Stimulated activated CD4-positive, alpha-beta T cell treated with anti-CD3 and anti-CD28 coated beads, TNF-alpha, amount 100 ng/mL, for 1 hour (primary cell): Measurements from ENCODE around the gene BCL11B.
"Not testable (repeated sequence)": the region's sequence is repeated elsewhere in the genome, so short reads cannot be mapped to it uniquely, and the experiment has no call there.

Experiments used
- DNase-seq, 3 donors: peaks; one replicate each; pipeline ENCODE4 v3.0.0-alpha.2; 2020; ENCODE audit warnings: low read depth in 3 of 3, low spot score in 1 of 3

The BCL11B gene

DNA sequence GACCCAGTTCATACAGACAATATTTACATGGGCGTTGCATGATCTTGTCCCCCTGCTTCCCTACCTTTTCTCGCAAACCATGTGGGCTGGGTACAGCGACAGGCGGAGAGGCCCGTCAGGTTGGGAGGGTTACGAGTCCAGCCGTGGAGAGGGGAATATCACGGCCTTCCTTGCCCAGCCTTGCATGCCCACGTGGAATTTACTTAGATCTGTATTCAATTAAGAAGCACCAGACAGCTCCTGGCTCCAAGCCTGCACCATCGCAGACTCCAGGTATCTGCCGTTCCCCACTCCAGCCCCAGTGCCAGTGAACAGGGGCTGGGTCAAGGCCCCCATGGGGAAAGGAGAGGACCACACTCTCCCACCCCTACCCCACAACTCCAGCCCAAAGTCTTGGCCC, 29.8 kb downstream of the BCL11B start:
- no peak for DNase-seq

DNA sequence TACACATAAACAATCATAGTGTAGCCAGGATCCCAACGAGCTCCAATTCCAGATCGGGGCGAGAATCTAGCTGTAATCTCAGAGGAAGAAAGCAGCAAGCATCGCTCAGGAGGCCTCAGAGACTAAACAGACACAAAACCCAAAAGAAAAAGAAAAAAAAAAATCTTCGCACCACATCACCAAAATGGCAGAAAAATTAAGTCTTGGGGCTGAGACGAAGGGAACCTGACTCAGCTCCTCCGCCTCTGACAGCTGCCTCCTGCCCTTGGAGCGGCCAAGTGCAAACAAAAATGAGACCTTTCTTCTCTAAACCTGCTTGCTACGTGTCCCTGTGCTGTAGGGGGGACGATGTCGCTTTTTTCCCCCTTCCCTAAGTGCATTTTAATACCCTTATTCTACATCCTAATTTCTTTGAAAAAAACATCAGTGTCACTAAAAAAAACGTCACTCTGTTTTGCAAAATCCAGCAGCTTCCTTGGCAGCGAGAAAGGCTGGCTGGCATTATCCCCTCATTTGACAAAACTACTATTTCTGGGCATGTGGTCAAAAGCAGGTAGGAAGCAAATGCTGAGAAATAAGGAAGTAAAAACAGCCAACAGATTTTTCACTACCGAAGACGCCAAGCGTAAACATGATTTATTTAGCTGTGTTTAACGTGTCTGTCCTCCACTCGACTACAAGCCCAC, 30.5 kb downstream of the BCL11B start:
- DNase-seq: no peak

DNA sequence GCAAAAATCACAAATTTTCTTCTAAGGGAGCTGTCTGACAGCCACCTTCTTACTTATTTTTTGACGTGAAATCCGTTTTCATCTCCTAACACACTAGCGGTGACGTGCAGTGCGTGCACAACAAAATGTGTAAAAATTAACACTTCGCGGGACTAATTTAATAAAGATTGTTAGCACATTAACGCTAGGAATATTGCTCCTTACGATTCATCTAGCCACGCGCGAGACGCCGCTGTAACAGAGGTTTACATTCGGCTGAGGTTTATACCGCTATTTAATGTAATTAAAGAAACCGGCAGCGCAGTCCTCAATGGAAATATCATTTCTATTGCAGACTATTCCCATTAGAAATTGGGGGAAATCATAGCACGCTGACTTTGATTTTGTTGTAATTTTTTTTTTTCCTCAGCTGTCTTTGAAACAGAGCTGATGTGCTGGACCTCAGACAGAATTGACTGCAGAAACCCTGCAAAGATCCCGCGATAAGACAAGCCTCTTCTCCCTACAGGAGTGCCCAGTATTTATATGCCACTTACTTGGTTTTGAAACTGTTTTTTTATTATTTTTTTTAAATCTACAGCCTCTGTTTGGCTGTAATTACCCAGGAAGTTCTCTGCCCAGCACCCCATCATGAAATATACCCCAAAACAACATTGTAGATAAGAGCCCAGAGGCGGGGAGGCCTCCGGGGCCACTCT, 31.2 kb downstream of the BCL11B start:
- no peak for DNase-seq

DNA sequence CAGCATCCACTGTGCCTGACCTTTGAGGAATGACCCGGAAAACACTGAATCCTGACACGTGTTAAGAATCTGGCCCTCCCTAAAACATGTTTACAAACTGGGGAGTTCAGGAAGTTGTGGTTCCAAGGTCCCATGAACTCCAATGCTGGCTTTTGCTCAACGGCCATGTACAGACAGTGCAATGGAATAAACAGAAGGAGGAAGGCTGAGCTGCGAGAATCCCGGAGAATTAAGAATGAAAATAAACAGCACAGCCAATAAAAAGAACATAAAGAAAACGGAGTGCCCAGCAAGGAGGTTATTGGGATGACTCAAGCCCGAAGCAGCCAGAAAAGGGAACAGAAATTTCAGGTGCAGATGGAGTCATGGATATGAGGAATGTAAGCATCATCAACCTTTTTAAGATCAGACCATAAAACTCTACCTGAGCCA, 32.3 kb downstream of the BCL11B start:
- DNase-seq: no peak

DNA sequence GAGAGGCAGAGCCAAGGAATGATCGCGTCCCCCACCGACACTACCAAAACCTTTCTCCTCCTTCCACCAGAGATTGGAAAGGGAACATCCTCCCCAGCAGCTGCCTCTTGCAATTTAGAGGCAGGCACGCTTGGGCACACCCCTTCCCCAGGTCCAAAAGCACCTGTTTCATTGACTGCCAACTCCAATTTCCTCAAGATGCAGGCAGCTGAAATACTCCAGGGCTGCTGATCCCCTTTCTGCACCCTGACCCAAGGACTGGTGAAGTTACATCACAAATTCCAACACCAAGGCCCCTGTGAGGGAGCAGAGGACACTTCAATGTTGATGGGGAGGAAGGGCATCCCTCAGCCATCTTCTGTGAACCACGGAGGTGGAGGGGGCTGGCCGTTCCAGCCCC, 33.8 kb downstream of the BCL11B start:
- no peak for DNase-seq

DNA sequence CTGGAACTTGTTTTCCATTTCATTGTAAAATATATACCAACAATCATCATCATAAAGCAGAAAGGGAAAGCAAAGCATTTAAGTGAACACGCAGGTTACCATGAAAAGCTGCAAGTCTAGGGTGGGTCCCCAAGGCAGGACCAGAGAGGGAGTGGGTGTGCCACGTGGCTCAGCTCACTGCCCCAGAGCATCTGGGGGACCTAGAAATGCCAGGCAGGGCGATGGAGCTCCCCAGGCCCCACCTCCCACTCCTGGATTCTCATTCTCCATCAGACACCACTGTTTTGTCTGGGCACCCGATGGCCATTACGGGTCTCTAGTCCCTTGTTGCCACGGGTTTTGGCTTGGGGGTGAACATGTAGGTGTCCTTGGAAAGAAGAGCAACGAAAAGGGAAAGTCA, 34.7 kb downstream of the BCL11B start:
- DNase-seq: no peak

DNA sequence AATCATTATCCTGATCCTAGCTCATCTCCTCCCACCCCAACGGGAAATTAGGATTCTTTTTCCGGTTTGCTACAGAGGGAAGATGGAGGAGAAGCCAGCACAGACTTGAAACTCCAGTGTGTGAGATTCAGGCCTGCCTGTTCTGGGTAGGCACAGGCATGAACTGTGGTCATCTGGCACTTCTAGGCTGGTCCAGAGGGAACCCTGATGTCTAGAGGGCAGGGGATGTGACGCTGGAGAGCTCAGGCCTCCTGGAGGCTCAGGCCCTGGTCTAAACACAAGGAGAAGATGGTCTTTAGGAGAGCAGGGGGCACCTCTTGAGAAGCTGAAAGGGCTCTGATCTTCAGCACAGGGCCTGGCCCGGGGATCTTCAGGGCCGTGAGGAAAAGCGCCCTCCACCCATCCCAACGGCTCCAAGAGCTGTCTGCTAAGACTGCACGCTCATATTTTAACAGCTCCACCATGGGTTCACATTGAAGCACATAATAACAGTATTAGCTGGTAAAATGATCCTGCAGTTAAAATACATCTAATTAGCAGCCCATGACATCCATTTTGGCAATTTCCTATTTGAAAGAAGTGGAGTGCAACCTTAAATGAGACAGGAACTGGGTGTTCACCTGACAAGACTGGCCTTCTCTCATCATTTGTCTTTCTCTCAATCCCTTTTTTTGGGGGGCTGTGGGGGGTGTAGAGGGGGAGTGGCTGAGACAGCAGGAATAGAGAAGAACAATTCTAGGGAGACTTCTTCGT, 35.4 kb downstream of the BCL11B start:
- no peak for DNase-seq

DNA sequence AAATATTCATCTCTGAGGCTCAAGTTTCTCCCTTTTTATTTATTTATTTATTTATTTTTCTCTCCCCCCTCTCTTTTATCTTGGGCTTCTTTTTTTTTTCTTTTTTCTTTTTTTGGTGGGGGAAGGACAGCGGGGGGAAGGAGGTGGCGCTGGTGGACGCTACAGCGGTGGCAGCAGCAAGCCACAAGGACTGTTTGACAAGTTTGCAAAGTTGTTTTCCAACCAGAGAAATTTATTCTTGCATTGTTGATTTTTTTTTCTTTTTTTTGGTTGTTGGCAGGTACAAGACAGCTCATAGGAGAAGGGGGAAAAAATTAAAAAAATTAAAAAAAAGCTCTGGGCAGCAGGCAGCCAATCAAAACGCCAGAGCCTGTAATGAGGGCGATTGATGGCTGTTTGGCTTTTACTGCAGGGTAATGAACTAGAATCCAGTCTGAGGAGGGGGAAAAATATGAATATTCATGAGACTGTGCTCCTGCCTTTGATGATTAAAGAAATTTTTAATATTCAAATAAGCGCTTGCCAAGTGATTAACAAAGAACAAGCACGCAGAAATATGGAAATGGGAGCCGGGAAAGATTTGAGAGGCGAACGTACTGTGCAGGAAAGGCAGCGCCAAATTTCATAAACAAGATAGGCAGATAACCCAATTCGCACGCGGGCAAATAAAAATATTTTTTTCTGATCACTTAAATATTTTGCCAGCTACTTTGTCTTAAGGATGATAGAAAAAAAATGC, 36.2 kb downstream of the BCL11B start:
- no peak for DNase-seq

DNA sequence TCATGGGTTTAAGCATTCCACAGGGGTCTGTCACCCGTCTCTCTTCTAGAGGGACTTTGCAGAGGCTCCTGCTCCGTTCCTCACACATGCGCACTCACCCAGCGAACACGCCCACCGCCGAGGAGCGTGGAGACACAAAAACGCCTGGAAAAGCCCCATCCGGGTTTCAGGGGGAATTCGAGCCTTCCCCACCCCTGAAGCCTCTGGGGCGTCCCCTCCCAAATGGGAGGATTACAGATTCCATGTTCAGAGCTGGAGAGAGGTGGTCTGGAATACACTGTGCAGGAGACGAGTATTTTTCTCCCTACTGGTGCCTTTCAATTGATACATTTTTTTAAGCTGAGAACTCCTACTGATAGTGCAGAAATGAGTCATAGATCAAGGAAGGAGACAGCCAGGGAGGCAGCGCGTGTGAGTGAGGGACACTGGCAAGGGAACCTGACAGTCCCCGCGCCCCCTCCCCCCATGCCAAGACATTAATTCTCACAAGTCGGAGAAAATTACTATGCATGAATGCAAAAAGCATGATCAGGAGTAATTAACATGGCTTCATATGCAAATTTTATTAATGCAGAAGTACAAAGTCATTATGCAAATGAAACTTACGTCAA, 36.9 kb downstream of the BCL11B start:
- peak in 2 of 3 donors; percentile 44 to 75 for DNase-seq

DNA sequence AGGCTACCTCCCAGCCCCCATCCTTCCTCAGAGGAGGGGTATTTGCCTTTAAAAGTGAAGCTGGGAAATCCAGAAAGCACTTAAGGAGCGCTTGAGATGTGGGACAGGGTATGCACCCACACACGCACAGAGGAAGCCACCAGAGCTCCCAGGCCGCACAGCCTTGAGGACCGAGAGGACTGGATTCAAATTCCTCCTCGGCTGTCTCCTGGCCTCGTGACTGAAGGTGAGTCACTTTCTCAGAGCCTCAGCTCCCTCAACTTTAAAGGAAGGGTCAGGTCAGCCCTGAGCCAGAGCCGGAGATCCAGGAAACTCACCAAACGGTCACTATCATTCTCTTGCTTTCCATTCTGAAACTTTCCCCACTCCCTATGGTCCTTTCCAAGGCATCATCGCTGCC, 37.6 kb downstream of the BCL11B start:
- no peak for DNase-seq

DNA sequence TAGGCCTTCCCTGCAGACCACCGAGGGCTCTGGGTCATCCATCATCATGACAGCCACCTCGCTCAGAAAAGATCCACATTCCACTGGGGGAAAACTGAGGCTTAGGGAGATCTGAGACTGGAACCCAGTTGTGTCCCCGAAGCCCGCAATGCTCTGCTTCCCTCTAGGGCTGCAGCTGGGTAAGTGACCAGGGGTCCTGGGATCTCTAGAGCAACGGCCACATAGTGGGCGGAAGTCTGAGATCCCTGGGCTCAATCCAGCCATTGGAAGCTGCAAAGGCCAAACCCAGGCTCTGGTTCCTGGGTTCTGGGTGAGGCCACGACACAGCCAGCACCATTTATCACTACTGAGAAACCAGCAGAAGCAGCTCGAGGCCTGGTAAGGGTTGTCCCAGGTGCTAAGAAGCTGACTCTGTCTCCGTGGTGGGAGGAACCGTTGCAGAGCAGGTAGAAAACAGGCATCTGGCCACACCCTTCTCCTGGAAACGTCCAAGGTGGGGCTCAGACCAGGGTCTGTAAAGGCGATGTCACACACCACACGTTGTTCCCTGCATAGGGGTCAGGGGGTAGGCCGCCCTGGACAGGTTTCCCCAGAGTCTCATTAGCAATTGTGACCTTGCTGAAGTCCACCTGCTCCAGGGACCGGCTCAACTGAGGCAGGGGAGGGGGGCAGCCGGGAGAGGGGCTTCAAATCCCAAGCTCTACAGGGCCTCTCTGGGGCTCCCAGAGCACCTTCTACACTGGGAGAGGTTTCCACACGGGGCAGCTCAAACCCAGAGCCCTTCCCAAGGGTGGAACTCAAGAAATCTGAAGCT, 38.6 kb downstream of the BCL11B start:
- DNase-seq: no peak

DNA sequence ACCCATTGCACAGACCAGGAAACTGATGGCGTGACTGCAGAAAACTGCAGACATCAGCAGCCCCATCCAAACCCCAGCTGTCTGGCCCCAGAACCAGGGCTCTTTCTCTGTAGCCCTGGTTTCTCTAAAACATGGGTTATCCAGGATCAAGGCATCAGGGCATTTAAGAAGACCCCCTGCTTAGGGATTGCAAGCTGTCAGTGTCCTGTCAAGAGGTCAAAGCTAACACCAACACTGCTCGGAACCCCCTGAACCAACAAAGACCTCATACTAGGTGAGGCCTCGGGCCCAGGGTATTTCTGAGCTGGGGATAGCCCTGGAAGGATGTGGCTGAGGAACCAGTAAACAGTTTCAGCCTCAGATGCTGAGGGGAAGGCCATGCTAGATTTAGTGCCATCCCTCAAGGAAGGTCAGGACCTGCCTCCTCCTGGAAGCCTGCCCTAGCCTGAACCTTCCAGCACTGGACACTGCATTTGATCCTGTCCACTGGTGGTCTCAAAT, 39.2 kb downstream of the BCL11B start:
- DNase-seq: no peak

DNA sequence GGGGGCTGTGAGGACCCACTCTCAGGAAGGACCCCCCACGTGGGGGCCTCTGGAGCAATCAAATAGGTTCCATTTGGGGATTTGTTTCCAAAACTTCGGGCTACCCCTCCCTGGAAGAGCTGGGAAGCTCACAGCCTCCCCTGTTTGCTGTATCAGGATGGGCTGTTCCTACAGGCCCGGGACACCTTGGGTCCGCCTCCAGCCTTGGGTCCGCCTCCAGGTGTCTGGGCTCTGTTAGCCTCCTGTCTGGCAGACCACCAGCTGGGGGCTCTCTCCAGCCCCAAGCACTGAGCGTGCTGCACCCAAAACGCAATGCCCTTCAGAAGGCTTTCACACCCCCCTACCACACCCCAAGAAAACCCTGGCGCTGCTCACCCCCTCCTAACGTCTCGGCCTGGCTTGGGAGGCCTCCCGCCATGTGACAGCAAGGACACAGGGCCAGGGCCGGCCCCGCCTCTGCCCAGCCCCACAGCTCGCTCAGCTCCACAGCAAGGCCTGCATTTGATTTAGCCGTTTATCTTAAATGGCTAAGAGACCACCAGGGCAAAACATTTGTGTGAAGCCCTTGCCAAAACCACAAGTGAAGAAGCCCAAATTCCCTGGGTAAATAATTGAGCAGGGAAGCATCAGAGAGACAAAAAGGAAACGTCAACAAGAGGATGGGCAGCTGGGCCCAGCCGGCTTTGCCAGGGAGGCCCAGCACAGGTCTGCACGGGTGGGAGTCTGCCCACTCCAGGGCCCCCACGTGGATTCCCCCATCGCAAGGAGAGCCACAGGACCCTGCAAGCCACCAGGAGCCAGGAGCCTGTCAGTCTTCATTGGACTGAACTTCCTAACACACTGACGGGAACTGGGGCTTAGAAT, 39.9 kb downstream of the BCL11B start:
- DNase-seq: no peak

DNA sequence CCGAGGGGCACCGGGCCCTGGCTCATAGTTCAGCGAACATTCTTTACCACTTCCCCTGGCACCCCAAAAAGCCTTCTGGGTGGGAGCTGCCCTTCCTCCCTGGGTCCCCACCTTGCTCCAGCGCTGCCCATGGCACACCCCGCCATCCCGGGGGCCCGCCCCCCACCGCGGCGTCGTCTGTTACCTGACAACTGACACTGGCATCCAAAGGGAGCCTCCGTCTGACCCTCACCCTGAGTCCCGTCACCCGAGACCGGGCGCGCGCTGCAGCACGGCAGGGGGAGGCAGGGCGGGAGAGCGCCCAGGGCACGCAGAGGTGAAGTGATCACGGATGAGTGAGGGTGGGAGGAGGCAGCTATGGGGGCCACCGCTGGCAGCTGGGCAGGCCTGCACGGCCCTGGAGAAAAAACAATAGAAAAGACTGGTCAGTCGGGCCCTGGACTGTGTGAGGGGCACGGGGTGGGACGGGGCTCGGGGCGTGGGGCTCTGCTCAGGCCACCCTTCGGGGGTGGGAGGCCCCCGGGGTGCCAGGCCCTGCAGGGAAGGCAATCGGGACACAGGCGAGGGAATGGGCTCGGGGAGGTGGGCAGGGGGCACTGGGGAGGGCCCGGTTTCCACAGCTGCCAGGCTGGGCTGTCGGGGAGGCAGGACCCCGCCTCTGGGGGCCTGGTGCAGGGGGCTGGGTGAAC, 40.7 kb downstream of the BCL11B start:
- no peak for DNase-seq

DNA sequence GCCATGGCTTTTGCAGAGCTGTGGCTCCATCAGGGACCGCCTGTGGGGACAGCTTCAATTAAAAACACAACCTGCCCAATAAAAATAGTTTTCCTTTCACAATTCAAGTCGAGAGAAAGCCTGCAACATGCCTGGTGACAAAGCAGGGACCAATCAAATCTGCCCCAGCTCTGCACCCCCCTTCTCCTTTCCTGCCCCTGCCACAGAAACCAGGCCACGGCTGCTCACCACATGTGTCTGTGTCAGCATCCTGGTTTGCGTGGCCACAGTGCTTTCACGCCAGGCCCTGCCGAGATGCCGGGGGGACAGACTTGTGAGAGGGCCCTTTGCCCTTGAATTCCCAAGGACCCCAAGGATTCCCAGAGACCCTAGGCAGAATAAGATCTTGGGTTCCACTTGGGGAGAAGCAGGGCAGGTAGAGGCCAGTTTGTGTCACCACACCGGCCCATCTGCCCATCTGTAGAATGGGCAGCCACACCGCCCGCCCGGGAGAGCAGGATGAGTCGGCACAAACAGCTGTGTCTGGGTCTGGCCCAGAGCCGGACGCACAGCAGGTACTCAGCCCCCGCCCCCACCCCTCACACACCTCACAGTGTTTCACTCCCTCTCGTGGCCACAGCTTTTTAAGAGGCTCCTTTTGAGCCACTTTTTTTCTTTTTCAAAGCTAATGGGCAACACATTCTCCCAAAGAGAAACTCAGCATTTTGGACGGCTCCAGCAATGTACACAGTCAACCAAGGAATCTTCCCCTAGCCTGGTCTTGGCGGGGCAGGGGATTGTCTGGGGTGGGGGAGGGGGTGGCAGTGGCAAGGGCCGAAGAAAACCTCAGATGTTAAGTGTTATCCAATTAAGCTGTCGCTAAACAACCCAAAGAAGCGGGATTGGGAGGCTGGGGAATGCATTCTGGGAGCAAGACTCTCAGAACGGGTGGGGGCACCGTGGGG, 41.5 kb downstream of the BCL11B start:
- DNase-seq: peak; percentile 57 to 58 (median 57)

DNA sequence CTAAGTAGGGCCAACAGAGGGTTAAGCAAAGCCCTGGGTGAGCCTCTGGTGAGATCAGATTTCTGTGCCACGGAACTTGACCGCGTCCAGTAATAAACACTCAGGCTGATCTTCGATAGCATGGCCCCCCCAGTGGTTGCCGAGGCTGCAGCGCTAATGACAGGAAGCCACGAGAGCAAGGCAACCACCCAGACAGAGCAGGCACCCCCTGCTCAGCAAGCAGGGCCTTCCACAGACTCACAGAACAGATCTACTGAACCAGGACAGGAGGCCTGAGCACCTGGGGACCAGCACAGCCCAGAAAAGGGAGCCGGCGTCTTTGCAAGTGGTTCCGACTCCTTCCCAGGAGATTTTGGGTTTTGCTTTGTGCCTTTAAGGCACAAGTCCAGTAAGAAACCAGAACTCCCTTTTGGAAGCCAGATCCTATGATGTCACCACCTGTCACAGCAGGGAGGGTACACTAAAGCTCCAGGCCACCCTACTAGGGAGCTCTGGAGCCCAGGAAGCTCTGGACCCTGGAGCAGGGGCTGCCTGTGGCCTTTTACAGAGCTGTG, 42.3 kb downstream of the BCL11B start:
- DNase-seq: no peak

DNA sequence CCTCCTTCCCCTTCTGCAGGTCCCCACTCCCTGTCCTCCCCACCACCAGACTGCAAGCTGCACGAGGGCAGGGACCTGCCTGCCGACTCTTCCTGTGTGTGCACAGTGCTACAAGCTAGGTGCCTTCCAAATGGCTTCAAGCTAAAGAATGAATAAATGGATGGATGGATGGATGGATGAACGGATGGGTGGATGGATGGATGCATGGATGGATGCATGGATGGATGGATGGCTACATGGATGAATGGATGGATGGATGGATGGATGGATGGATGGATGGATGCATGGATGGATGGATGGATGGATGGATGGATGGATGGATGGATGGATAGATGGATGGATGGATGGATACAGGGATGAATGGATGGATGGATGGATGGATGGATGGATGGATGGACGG, 43.2 kb downstream of the BCL11B start:
- not testable (repeated sequence) for DNase-seq
